GM21528 (cell line): ENCODE measurements around the gene FASTKD2.
"Not testable (repeated sequence)": the region's sequence is repeated elsewhere in the genome, so short reads cannot be mapped to it uniquely, and the experiment has no call there.

ENCODE experiments used
- ATAC-seq: cut with Tn5 transposase; IDR thresholded peaks from one replicate; pipeline ENCODE4 v1.9.1; 2021; ENCODE audit warnings: mild to moderate bottlenecking, moderate library complexity; ENCODE audit not compliant: unreplicated experiment, low FRiP score

Gene FASTKD2

GRCh38 chr2:206790311-206790935, 25.0 kb downstream of the FASTKD2 start:
- no peak for ATAC-seq

- no peak for ATAC-seq
Observed at GRCh38 chr2:206792645-206793044, 27.2 kb downstream of the FASTKD2 start.

- ATAC-seq: no peak
Observed at GRCh38 chr2:206797376-206797775, 32.0 kb downstream of the FASTKD2 start.

GRCh38 chr2:206798000-206798399, 32.6 kb downstream of the FASTKD2 start:
- ATAC-seq: peak; percentile 78

GRCh38 chr2:206799083-206799482, 33.7 kb downstream of the FASTKD2 start:
- ATAC-seq: no peak

GRCh38 chr2:206800506-206801417, 35.4 kb downstream of the FASTKD2 start:
- ATAC-seq: no peak

- ATAC-seq: no peak
Observed at GRCh38 chr2:206801418-206802189, 36.2 kb downstream of the FASTKD2 start.

- no peak for ATAC-seq
Observed at GRCh38 chr2:206802654-206803514, 37.5 kb downstream of the FASTKD2 start.

- ATAC-seq: no peak
Observed at GRCh38 chr2:206804326-206804725, 38.9 kb downstream of the FASTKD2 start.

- ATAC-seq: no peak
Observed at GRCh38 chr2:206805887-206806607, 40.6 kb downstream of the FASTKD2 start.

GRCh38 chr2:206807624-206808023, 42.2 kb downstream of the FASTKD2 start:
- not testable (repeated sequence) for ATAC-seq

GRCh38 chr2:206812471-206812870, 47.1 kb downstream of the FASTKD2 start:
- not testable (repeated sequence) for ATAC-seq

- ATAC-seq: no peak
Observed at GRCh38 chr2:206814498-206814897, 49.1 kb downstream of the FASTKD2 start.

GRCh38 chr2:206820807-206821206, 55.4 kb downstream of the FASTKD2 start:
- ATAC-seq: no peak

- ATAC-seq: no peak
Observed at GRCh38 chr2:206823178-206823577, 57.8 kb downstream of the FASTKD2 start.

- ATAC-seq: no peak
Observed at GRCh38 chr2:206824087-206824618, 58.7 kb downstream of the FASTKD2 start.

GRCh38 chr2:206824993-206825392, 59.6 kb downstream of the FASTKD2 start:
- ATAC-seq: no peak

GRCh38 chr2:206831442-206831995, 66.1 kb downstream of the FASTKD2 start:
- ATAC-seq: no peak

GRCh38 chr2:206832873-206833272, 67.5 kb downstream of the FASTKD2 start:
- ATAC-seq: no peak
